Astrocyte (in vitro differentiated cells and primary cell): ENCODE measurements around the gene UTY. TPM values are rescaled to one million over a fixed set of nuclear protein-coding genes. Genes with fewer than 3 reads are reported as not detected.

Experiments used
- DNase-seq: peaks from one replicate; pipeline ENCODE4 v3.0.0-alpha.2; 2010; ENCODE audit warnings: low read depth
- FAIRE-seq: peaks from 2 replicates; lab custom pipeline; 2011; peaks lifted over from hg19 to GRCh38; lab: Jason Lieb, UNC
- H2AFZ ChIP-seq: 2 replicates; pipeline ENCODE4 v1.6.0; 2012; ENCODE audit warnings: low read depth, low read length, inconsistent platforms
- H3K27ac ChIP-seq: 2 replicates; pipeline ENCODE4 v1.5.1; 2011; ENCODE audit warnings: low read depth, low read length, inconsistent platforms
- H3K27me3 ChIP-seq: 2 replicates; pipeline ENCODE4 v1.6.0; 2011; ENCODE audit warnings: low read length, inconsistent platforms; ENCODE audit not compliant: insufficient read depth
- H3K36me3 ChIP-seq: 2 replicates; pipeline ENCODE4 v1.5.1; 2011; ENCODE audit warnings: low read length, inconsistent platforms; ENCODE audit not compliant: insufficient read depth
- H3K4me1 ChIP-seq: 2 replicates; pipeline ENCODE4 v1.5.1; 2011; ENCODE audit warnings: low read length, inconsistent platforms; ENCODE audit not compliant: insufficient read depth
- H3K4me2 ChIP-seq: 2 replicates; pipeline ENCODE4 v1.6.0; 2012; ENCODE audit warnings: low read length, inconsistent platforms
- H3K4me3 ChIP-seq: 2 replicates; pipeline ENCODE4 v1.5.1; 2011; ENCODE audit warnings: low read depth, mild to moderate bottlenecking, low read length, inconsistent platforms; ENCODE audit not compliant: insufficient read depth
- H3K79me2 ChIP-seq: 2 replicates; pipeline ENCODE4 v1.6.0; 2012; ENCODE audit warnings: mild to moderate bottlenecking, low read length, inconsistent platforms; ENCODE audit not compliant: insufficient read depth
- H3K9ac ChIP-seq: 2 replicates; pipeline ENCODE4 v1.6.0; 2012; ENCODE audit warnings: mild to moderate bottlenecking, low read length, inconsistent platforms
- H3K9me3 ChIP-seq: 2 replicates; pipeline ENCODE4 v1.5.1; 2012; ENCODE audit warnings: low read depth, mild to moderate bottlenecking, low read length, inconsistent platforms; ENCODE audit not compliant: insufficient read depth
- H4K20me1 ChIP-seq: 2 replicates; pipeline ENCODE4 v1.6.0; 2012; ENCODE audit warnings: low read length, inconsistent platforms; ENCODE audit not compliant: insufficient read depth
- H3K27ac Mint-ChIP-seq: one replicate; pipeline ENCODE4 v1.8.0; 2021; ENCODE audit warnings: mild to moderate bottlenecking, mixed read lengths; ENCODE audit not compliant: unreplicated experiment
- H3K27me3 Mint-ChIP-seq: one replicate; pipeline ENCODE4 v1.8.0; 2021; ENCODE audit warnings: low read depth, mixed read lengths; ENCODE audit not compliant: unreplicated experiment
- H3K36me3 Mint-ChIP-seq: one replicate; pipeline ENCODE4 v1.8.0; 2021; ENCODE audit warnings: low read depth, mixed read lengths; ENCODE audit not compliant: unreplicated experiment
- H3K4me1 Mint-ChIP-seq: one replicate; pipeline ENCODE4 v1.8.0; 2021; ENCODE audit warnings: low read depth, mixed read lengths; ENCODE audit not compliant: unreplicated experiment
- H3K4me3 Mint-ChIP-seq: one replicate; pipeline ENCODE4 v1.8.0; 2021; ENCODE audit warnings: mild to moderate bottlenecking, moderate library complexity, mixed read lengths; ENCODE audit not compliant: unreplicated experiment
- H3K9me3 Mint-ChIP-seq: one replicate; pipeline ENCODE4 v1.8.0; 2021; ENCODE audit warnings: mild to moderate bottlenecking, mixed read lengths; ENCODE audit not compliant: unreplicated experiment
- CTCF ChIP-seq: IDR thresholded peaks from 2 replicates; pipeline ENCODE4 v1.5.1; 2011; ENCODE audit warnings: low read depth, mild to moderate bottlenecking, inconsistent platforms, low read length, moderate library complexity; ENCODE audit not compliant: insufficient read depth
- EZH2 ChIP-seq: IDR thresholded peaks from 2 replicates; pipeline ENCODE4 v1.6.1; 2012; ENCODE audit warnings: mild to moderate bottlenecking, low read length, inconsistent platforms; ENCODE audit not compliant: insufficient read depth
- total RNA-seq: library from RNA; stranded (reverse); gene quantifications from 2 replicates; pipeline ENCODE4 v1.2.1, GENCODE V29; 2021

Gene UTY
- total RNA-seq, 1 donor from 2014 or later: 14.9 TPM

GRCh38 chrY:13398876-13399275 is 81.0 kb downstream of the UTY start:
- no peaks in the 10 kb centered on the region for H3K27me3 Mint-ChIP-seq
- Histone ChIP-seq H3K9ac (no peak overlapping the region), H4K20me1 (no peaks in the 10 kb centered on the region), H3K79me2 (no peaks in the 10 kb centered on the region), H3K27ac (no peak overlapping the region), H2AFZ (no peak overlapping the region), H3K36me3 (no peaks in the 10 kb centered on the region), H3K4me3 (no peak overlapping the region), H3K27me3 (no peaks in the 10 kb centered on the region), H3K9me3 (no peaks in the 10 kb centered on the region), H3K4me2 (no peak overlapping the region), H3K4me1 (no peaks in the 10 kb centered on the region)
- H3K4me3 Mint-ChIP-seq: no peak overlapping the region
- H3K4me1 Mint-ChIP-seq: no peaks in the 10 kb centered on the region
- TF ChIP-seq CTCF (no peak), EZH2 (no peak)
- no peaks in the 10 kb centered on the region for H3K36me3 Mint-ChIP-seq
- DNase-seq (no peak), FAIRE-seq (no peak)
- no peak overlapping the region for H3K27ac Mint-ChIP-seq
- H3K9me3 Mint-ChIP-seq: no peaks in the 10 kb centered on the region

- H3K27me3 ChIP-seq: no peaks in the 10 kb centered on the region
- H3K27ac Mint-ChIP-seq: no peak overlapping the region
- no peaks in the 10 kb centered on the region for H3K36me3 ChIP-seq
- H2AFZ ChIP-seq: no peak overlapping the region
- no peak overlapping the region for H3K4me3 ChIP-seq
- H3K27ac ChIP-seq: no peak overlapping the region
- H3K36me3 Mint-ChIP-seq: no peaks in the 10 kb centered on the region
- H3K79me2 ChIP-seq: no peaks in the 10 kb centered on the region
- FAIRE-seq (no peak), DNase-seq (no peak)
- peaks cover 4% of the 10 kb centered on the region for H3K4me1 Mint-ChIP-seq
- no peak overlapping the region for H3K4me3 Mint-ChIP-seq
- no peaks in the 10 kb centered on the region for H3K9me3 Mint-ChIP-seq
- no peaks in the 10 kb centered on the region for H3K4me1 ChIP-seq
- TF ChIP-seq EZH2 (no peak), CTCF (no peak)
- no peak overlapping the region for H3K9ac ChIP-seq
- H3K4me2 ChIP-seq: no peak overlapping the region
- no peaks in the 10 kb centered on the region for H3K27me3 Mint-ChIP-seq
- no peaks in the 10 kb centered on the region for H3K9me3 ChIP-seq
- no peaks in the 10 kb centered on the region for H4K20me1 ChIP-seq
Observed at GRCh38 chrY:13381110-13381683, 98.6 kb downstream of the UTY start.
